ENCODE measurements around the gene ADPRS. TPM values are rescaled to one million over a fixed set of nuclear protein-coding genes. Genes with fewer than 3 reads are reported as not detected.

ADPRS gene
- 10 to 100 TPM; 25.0 to 27.1 TPM for total RNA-seq

GRCh38 chr1:36088577-36089392 lies at the start of gene ADPRS:
Gene ADPRS, plus strand, starts transcription at chr1:36088892. Its CDS starts 13 bp downstream, at chr1:36088905.

GRCh38 chr1:36083635-36084496 lies 4.8 kb upstream of the ADPRS start, which contains the start of gene TEKT2:
Gene TEKT2, plus strand, starts transcription at chr1:36084094. Its CDS starts 828 bp downstream, at chr1:36084922.

GRCh38 chr1:36125129-36125991 lies 36.7 kb downstream of the ADPRS start, which contains the start of gene COL8A2:
Gene COL8A2, minus strand, starts transcription at chr1:36125222. Its CDS starts 24,980 bp downstream, at chr1:36100242.

Other genes with a start within 250 kb of the ADPRS start
- gene AGO1, start 205.7 kb upstream of the ADPRS start, total RNA-seq = 10 to 100 TPM; 17.9 to 19.2 TPM
- gene AGO3, start 157.8 kb upstream of the ADPRS start, total RNA-seq = 10 to 100 TPM; 22.2 to 23.0 TPM
- not detected for gene TEKT2, start 4.8 kb upstream of the ADPRS start, total RNA-seq
- gene COL8A2, start 36.3 kb downstream of the ADPRS start, total RNA-seq = not detected
- 10 to 100 TPM; 55.6 to 56.2 TPM for gene TRAPPC3, start 60.6 kb downstream of the ADPRS start, total RNA-seq
- gene MAP7D1, start 67.3 kb downstream of the ADPRS start, total RNA-seq = 100 to 1,000 TPM; 187 to 203 TPM
- 100 to 1,000 TPM; 128 to 129 TPM for gene THRAP3, start 135.6 kb downstream of the ADPRS start, total RNA-seq
- 10 to 100 TPM; 10.2 to 12.1 TPM for gene SH3D21, start 217.5 kb downstream of the ADPRS start, total RNA-seq
- 10 to 100 TPM; 11.9 to 12.4 TPM for gene EVA1B, start 234.8 kb downstream of the ADPRS start, total RNA-seq